ENCODE results near the gene EXTL1. TPM values are rescaled to one million over a fixed set of nuclear protein-coding genes. Genes with fewer than 3 reads are reported as not detected.

Gene EXTL1
- total RNA-seq, 1 donor from 2014 or later: 0.24 TPM

- H3K36me3 ChIP-seq: no peaks in the 10 kb centered on the region
- ATAC-seq (no peak), DNase-seq (no peak)
- no peaks in the 10 kb centered on the region for H3K27me3 ChIP-seq (ENCODE audit: low read depth)
- no peaks in the 10 kb centered on the region for H3K9me3 ChIP-seq
- peaks cover 1% of the 10 kb centered on the region for H3K4me1 ChIP-seq
- intact Hi-C loops (cut with DNase I): no loop called here
- H3K4me3 ChIP-seq: no peak overlapping the region
- TF ChIP-seq CTCF (IDR thresholded peaks at IDR 0.05): no peak
- peak overlapping the region; percentile 18 for H3K27ac ChIP-seq
These were observed 817 bp downstream of the EXTL1 start for GRCh38 chr1:26022404-26022779.

GRCh38 chr1:26023009-26023408, 1.4 kb downstream of the EXTL1 start:
- intact Hi-C loops (cut with DNase I): no loop called here
- no peak overlapping the region for H3K4me3 ChIP-seq
- no peaks in the 10 kb centered on the region for H3K9me3 ChIP-seq
- H3K36me3 ChIP-seq: no peaks in the 10 kb centered on the region
- no peaks in the 10 kb centered on the region for H3K27me3 ChIP-seq (ENCODE audit: low read depth)
- H3K4me1 ChIP-seq: no peaks in the 10 kb centered on the region
- no peak overlapping the region for H3K27ac ChIP-seq
- ATAC-seq: no peak
- no peak for DNase-seq
- TF ChIP-seq CTCF (IDR thresholded peaks at IDR 0.05): no peak

- no peak for TF ChIP-seq CTCF (IDR thresholded peaks at IDR 0.05)
- Histone ChIP-seq H3K4me3 (no peak overlapping the region), H3K4me1 (no peaks in the 10 kb centered on the region), H3K27ac (no peak overlapping the region), H3K9me3 (no peaks in the 10 kb centered on the region), H3K36me3 (no peaks in the 10 kb centered on the region), H3K27me3 (ENCODE audit: low read depth) (peaks cover 4% of the 10 kb centered on the region)
- DNase-seq (no peak), ATAC-seq (no peak)
- intact Hi-C loops (cut with DNase I): no loop called here
These were observed 2.3 kb downstream of the EXTL1 start for GRCh38 chr1:26023826-26024225.

GRCh38 chr1:26025060-26025459, 3.5 kb downstream of the EXTL1 start:
- no peaks in the 10 kb centered on the region for H3K36me3 ChIP-seq
- no peak overlapping the region for H3K4me3 ChIP-seq
- ATAC-seq (no peak), DNase-seq (no peak)
- H3K27ac ChIP-seq: no peak overlapping the region
- TF ChIP-seq CTCF (IDR thresholded peaks at IDR 0.05): no peak
- peaks cover 4% of the 10 kb centered on the region for H3K27me3 ChIP-seq (ENCODE audit: low read depth)
- H3K9me3 ChIP-seq: no peaks in the 10 kb centered on the region
- H3K4me1 ChIP-seq: no peaks in the 10 kb centered on the region
- intact Hi-C loops (cut with DNase I): no loop called here

- Histone ChIP-seq H3K27ac (no peak overlapping the region), H3K27me3 (ENCODE audit: low read depth) (peaks cover 4% of the 10 kb centered on the region), H3K4me1 (no peaks in the 10 kb centered on the region), H3K9me3 (no peaks in the 10 kb centered on the region), H3K36me3 (no peaks in the 10 kb centered on the region), H3K4me3 (no peak overlapping the region)
- no peak for TF ChIP-seq CTCF (IDR thresholded peaks at IDR 0.05)
- no peak for DNase-seq
- intact Hi-C loops (cut with DNase I): no loop called here
- ATAC-seq: no peak
These were observed 3.9 kb downstream of the EXTL1 start for GRCh38 chr1:26025517-26025916.
